ENCODE data around the gene STARD13.

- TF ChIP-seq CTCF (IDR thresholded peaks at IDR 0.05; ENCODE audit: insufficient read depth, low read length): no peak
- no peak for TF ChIP-seq POLR2AphosphoS5 (IDR thresholded peaks at IDR 0.05; ENCODE audit: low read depth)
- TF ChIP-seq REST (IDR thresholded peaks at IDR 0.05; ENCODE audit: insufficient replicate concordance, low read depth): no peak
- no peak for TF ChIP-seq GABPA (IDR thresholded peaks at IDR 0.05; ENCODE audit: low read depth)
Measured at GRCh38 chr13:33201659-33202058, 83.9 kb downstream of the STARD13 start.
